Right lobe of liver (tissue), 4 donors: ENCODE data around the gene FRMD4A.

Source experiments
- POLR2A ChIP-seq: fragments of 450-650 bp; IDR thresholded peaks from one replicate; pipeline ENCODE4 v1.6.1; 2017; ENCODE audit warnings: antibody characterized with exemption, mild to moderate bottlenecking
- TF ChIP-seq, protein P1 (sequence below), 4 donors: fragments of 200-600 bp in 3 of 4; fragments of 450-650 bp in 1 of 4; IDR thresholded peaks; one replicate each; pipeline versions ENCODE4 v1.5.1 to v1.8.0; 2016 to 2022; ENCODE audit warnings: antibody characterized with exemption in 4 of 4, mild to moderate bottlenecking in 2 of 4
- donor health status: DM: no; HTN: no; CAD: no.
- donor health status: DM: no; HTN: no; CAD: no.
- donor health status: DM: no; HTN: yes; CAD: no.

- TF ChIP-seq, protein P1, sequence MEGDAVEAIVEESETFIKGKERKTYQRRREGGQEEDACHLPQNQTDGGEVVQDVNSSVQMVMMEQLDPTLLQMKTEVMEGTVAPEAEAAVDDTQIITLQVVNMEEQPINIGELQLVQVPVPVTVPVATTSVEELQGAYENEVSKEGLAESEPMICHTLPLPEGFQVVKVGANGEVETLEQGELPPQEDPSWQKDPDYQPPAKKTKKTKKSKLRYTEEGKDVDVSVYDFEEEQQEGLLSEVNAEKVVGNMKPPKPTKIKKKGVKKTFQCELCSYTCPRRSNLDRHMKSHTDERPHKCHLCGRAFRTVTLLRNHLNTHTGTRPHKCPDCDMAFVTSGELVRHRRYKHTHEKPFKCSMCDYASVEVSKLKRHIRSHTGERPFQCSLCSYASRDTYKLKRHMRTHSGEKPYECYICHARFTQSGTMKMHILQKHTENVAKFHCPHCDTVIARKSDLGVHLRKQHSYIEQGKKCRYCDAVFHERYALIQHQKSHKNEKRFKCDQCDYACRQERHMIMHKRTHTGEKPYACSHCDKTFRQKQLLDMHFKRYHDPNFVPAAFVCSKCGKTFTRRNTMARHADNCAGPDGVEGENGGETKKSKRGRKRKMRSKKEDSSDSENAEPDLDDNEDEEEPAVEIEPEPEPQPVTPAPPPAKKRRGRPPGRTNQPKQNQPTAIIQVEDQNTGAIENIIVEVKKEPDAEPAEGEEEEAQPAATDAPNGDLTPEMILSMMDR (IDR thresholded peaks at IDR 0.05) = no peak
- no peak for TF ChIP-seq POLR2A
Measured at GRCh38 chr10:14244801-14245211, 85.9 kb downstream of the FRMD4A start.
